Stimulated activated naive CD8-positive, alpha-beta T cell treated with anti-CD3 and anti-CD28 coated beads, Interleukin-15, Interleukin-2, amounts not matched to agents 100 ng/mL and 50 ng/mL, for 24 hours (primary cell): ENCODE measurements around the gene GAS2.

ENCODE experiments used
- H3K27ac Mint-ChIP-seq: one replicate; pipeline ENCODE4 v1.8.0; 2021; ENCODE audit warnings: mild to moderate bottlenecking, mixed read lengths
- H3K27me3 Mint-ChIP-seq: one replicate; pipeline ENCODE4 v1.8.0; 2021; ENCODE audit warnings: mixed read lengths
- H3K36me3 Mint-ChIP-seq: one replicate; pipeline ENCODE4 v1.8.0; 2021; ENCODE audit warnings: low read depth, mixed read lengths
- H3K4me1 Mint-ChIP-seq: one replicate; pipeline ENCODE4 v1.8.0; 2021; ENCODE audit warnings: low read depth, mixed read lengths
- H3K4me3 Mint-ChIP-seq: one replicate; pipeline ENCODE4 v1.8.0; 2021; ENCODE audit warnings: mild to moderate bottlenecking, mixed read lengths
- H3K9me3 Mint-ChIP-seq: one replicate; pipeline ENCODE4 v1.8.0; 2021; ENCODE audit warnings: mixed read lengths

The GAS2 gene

DNA sequence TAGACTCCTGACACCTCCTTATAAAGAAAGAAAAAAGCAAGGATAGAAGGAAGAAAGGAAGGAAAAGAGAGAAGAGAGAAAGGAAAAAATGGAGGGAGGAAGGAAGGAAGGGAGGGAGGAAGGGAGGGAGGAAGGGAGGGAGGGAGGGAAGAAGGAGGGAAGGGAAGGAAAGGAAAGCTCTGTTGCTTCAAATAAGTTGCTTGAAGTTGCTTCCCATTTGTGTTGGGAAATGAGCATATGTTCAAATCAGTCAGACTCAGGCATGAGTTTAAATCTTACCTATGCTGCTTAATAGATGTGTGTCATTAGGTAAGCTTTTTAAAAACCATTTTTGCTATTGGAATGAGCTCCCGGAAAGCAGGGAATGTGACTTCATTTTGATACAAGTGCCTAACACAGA lies 6.6 kb upstream of the GAS2 start:
- no peaks in the 10 kb centered on the region for H3K36me3 Mint-ChIP-seq
- H3K4me1 Mint-ChIP-seq = peaks cover 16% of the 10 kb centered on the region
- no peak overlapping the region for H3K4me3 Mint-ChIP-seq
- no peak overlapping the region for H3K27ac Mint-ChIP-seq
- H3K9me3 Mint-ChIP-seq = no peaks in the 10 kb centered on the region
- H3K27me3 Mint-ChIP-seq = peaks cover 5% of the 10 kb centered on the region

DNA sequence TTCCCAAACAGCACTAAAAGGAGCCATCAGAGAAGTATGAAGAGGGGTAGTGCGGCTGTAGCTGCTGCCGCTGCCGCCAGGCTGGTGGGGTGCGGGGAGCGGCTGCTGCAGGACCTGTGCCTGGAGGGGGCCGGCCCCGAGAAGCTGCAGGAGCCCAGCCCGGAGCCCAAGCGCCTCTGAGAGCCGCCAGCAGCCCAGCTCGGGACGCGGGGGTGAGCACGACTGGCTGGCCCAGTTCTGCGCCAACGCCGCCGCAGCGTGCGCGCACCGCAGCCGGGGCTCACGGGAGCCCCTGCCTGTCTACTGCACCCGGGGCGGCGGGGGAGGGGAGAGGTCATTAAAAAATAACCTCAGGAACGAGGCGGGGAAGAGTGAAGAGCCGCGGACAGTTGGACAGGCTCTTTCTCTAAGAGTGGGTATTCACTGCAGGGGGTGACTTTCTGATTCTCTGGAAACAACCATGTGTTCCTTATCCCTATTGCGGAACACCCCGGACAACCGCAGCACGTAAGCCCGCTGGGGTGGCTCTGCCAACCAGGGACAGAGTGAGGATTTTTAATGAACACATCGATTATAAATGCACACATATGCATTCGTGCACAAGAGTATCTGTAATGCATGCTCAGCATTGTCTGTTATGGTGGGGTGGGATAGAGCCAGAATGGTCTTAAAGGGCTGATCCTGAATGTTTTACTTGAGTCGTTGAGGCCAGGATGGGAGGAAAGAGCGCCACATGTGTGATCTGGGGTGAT lies 453 bp downstream of the GAS2 start:
- peak overlapping the region; percentile 82 for H3K4me3 Mint-ChIP-seq
- H3K4me1 Mint-ChIP-seq = peaks cover 22% of the 10 kb centered on the region
- H3K27ac Mint-ChIP-seq = no peak overlapping the region
- no peaks in the 10 kb centered on the region for H3K9me3 Mint-ChIP-seq
- H3K27me3 Mint-ChIP-seq = peaks cover 67% of the 10 kb centered on the region
- H3K36me3 Mint-ChIP-seq = no peaks in the 10 kb centered on the region

DNA sequence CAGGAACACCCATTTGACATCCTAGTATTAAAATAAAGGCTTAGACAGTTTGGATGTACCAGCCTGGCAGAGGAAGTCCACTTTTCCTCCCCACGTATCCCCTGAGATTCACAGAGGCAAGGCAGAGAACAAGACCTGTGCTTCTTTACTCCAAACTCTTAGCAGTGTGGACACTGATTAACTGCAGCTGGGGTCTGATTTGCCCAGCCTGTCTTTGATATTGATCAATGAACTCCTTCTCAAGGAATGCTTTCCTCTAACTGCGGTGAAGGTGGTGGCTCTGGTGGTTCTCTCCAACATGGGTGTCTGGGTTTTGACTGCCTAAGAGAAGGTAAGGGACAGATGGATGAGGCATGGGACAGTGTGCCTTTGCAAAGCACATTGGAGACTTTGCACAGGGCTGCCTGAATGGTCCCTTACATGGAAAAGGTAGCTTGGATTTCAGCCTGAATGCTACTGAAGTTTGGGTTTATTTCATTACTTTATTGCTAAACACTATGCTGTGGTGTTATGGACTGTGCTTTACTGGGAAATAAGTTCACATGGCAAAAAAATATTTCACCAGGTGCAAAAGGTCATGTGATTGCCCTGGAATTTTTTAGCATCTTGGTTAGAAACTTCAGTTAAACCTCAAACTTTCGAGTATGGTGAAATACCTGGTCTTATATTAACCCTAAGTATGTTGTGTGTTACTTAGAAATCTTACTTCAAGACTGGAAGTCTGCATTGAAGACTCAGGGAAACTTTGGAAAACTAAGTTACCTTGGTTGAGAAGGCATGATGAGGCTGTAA lies 1.8 kb downstream of the GAS2 start:
- no peaks in the 10 kb centered on the region for H3K36me3 Mint-ChIP-seq
- H3K9me3 Mint-ChIP-seq = no peaks in the 10 kb centered on the region
- H3K4me1 Mint-ChIP-seq = peaks cover 22% of the 10 kb centered on the region
- H3K27me3 Mint-ChIP-seq = peaks cover 76% of the 10 kb centered on the region
- no peak overlapping the region for H3K4me3 Mint-ChIP-seq
- no peak overlapping the region for H3K27ac Mint-ChIP-seq

DNA sequence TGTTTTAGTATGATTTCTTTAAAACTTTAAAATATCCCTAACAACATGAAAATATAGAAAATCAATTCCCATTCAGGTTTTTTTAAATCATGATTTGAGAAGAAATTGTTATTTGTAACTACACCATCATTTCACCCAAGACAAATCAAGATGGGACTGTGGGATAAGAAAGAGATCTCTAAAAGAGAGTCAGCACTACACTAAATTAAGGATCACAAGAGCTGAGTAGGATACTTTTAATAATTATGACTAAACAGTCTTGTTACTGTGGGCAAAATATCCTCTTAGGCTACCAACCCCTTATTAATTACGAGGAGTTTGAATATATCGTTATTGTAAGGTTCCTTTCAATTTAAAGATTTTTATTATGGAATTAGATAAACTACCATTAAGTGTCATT lies 3.0 kb downstream of the GAS2 start:
- Mint-ChIP-seq H3K9me3 (no peaks in the 10 kb centered on the region), H3K27me3 (peaks cover 75% of the 10 kb centered on the region), H3K4me3 (no peak overlapping the region), H3K4me1 (peaks cover 22% of the 10 kb centered on the region), H3K27ac (no peak overlapping the region), H3K36me3 (no peaks in the 10 kb centered on the region)

DNA sequence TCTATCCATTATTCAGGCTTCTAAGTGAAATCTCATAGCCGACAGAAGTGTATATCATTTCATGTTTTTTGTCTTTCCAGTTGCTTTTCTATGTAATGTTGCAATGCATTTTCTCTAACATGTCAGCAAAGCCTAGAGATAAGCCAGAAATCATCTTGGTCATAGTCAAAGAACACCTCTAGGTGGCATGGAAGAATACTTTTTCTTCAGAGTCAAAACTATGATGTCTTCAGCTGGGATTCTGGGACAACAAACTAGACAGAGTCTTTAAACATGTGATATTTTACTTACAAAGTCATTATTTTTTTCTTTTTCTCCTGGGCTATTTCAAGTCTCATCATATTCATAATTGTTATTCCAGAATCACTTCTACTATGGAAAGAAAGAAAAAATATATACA lies 4.4 kb downstream of the GAS2 start:
- Mint-ChIP-seq H3K27me3 (peaks cover 62% of the 10 kb centered on the region), H3K4me3 (no peak overlapping the region), H3K36me3 (no peaks in the 10 kb centered on the region), H3K4me1 (peaks cover 22% of the 10 kb centered on the region), H3K27ac (no peak overlapping the region), H3K9me3 (no peaks in the 10 kb centered on the region)

DNA sequence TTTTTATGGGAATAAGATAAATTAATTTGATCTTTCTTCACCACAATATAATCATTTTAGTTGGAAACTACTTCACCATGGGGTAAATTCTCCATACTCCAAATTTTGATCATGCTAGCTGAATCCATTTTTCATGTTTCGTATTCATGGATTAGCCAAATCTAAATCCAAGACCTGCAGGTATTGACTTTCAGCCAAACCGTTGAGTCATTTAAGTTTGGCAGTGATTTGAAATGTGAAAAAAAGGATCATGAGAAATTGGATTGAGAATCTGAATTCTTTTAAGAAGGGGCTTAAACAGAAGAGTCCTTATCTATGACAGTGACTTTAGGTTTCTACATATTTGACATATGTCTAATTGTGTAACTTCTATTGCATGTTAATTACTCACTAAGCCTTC lies 5.3 kb downstream of the GAS2 start:
- H3K27ac Mint-ChIP-seq = no peak overlapping the region

DNA sequence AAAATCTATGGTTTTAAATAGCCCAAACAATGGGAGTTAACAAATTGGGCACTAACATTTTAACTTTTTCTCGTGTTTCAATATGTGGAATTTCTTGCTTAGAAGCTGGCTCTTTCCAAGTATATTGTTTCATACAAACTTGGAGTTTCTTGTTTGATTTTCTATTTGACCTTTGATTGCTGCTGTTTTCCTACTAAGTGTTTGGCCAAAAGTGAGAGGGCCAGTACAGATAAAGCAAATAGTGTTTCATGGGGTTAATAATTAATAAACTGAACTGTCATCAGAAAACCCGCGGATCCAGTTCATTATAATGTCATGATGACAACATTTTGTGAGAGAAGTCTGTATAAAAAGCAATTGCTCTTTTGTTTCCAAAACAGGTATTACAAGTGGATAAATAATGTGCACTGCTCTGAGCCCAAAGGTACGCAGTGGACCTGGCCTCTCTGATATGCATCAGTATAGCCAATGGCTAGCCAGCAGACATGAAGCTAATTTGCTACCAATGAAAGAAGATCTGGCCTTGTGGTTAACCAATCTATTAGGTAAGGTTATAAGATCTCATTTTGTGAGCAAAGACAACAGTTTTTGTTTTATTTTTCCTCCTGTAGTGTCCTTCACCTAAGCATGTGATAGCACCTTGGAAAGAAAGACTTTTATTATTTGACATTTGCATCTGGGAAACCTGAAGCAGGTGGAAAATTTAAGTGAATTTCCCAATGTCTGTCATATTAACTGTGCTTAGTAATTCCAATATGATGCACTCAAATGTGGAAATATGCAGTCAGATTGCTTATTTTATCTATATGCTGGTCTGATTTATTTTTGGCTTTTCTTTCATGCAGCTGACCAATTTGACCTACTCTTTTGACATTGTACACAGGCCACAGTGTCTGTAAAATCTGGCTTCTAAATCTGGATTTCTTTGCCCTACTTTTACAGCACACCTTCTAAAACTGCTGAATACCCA lies 8.3 kb downstream of the GAS2 start:
- no peak overlapping the region for H3K27ac Mint-ChIP-seq
- no peaks in the 10 kb centered on the region for H3K9me3 Mint-ChIP-seq
- H3K4me3 Mint-ChIP-seq = no peak overlapping the region
- H3K4me1 Mint-ChIP-seq = no peaks in the 10 kb centered on the region
- no peaks in the 10 kb centered on the region for H3K36me3 Mint-ChIP-seq
- H3K27me3 Mint-ChIP-seq = peaks cover 37% of the 10 kb centered on the region

More for the DNA sequence above, 5.3 kb downstream of the GAS2 start:
- Mint-ChIP-seq H3K36me3 (no peaks in the 10 kb centered on the region), H3K4me1 (peaks cover 14% of the 10 kb centered on the region), H3K27me3 (peaks cover 54% of the 10 kb centered on the region), H3K9me3 (no peaks in the 10 kb centered on the region), H3K4me3 (no peak overlapping the region)

DNA sequence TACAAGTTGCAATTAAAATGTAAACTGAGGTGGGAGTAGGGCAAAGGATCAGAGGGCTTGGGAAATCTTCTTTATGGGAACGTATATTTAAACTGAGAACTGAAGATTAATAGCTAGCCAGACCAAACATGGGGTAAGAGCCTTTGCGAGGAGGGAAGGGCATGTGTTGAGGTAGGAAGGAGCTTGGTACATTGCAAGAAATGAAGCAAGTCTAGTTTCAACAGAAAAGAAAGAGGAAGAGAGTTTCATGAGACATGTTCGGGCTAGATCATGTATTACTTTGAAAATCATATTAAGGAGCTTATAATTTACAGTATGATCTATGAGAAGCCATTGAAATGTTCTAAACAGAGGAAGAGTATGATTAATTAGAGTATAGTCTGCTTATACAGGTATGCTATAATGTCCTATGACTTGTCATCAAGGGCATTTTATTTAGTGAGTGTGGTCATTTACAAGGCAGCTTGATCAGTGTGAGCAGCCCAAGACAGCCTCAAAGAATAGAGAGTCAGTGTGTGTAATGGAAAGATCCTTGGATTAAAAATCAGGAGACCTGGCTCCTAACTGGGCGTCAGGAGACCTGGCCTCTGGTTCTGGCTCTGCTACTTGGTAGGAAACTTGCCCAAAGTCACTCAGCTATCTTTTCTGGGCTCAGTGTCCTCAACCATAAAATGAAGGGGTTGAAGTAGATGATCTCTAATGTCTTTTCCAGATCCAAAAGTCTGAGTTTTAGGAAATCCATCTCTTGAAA lies 10.9 kb downstream of the GAS2 start:
- Mint-ChIP-seq H3K4me1 (no peaks in the 10 kb centered on the region), H3K9me3 (no peaks in the 10 kb centered on the region), H3K36me3 (no peaks in the 10 kb centered on the region), H3K4me3 (no peak overlapping the region), H3K27me3 (peaks cover 13% of the 10 kb centered on the region), H3K27ac (no peak overlapping the region)

DNA sequence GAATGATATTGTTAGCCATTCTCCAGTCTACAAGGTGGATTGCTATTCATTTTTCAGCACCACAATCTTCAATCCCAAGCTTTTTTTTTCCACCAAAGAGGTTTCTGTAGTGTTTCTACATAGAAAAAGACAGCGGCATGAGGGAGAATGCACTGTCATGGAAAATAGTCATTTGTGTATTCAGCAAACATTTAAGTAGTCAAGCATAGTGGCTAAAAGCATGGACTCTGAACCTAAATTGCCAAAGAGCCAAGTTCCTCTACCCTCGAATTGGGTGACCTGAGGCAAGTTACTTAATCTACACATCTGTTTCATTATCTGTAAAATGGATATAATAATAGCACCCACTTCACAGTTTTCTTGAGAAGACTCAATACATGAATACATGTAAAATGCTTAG lies 14.2 kb downstream of the GAS2 start:
- Mint-ChIP-seq H3K36me3 (no peaks in the 10 kb centered on the region), H3K4me3 (no peak overlapping the region), H3K9me3 (no peaks in the 10 kb centered on the region), H3K27me3 (peaks cover 8% of the 10 kb centered on the region), H3K27ac (no peak overlapping the region), H3K4me1 (no peaks in the 10 kb centered on the region)

DNA sequence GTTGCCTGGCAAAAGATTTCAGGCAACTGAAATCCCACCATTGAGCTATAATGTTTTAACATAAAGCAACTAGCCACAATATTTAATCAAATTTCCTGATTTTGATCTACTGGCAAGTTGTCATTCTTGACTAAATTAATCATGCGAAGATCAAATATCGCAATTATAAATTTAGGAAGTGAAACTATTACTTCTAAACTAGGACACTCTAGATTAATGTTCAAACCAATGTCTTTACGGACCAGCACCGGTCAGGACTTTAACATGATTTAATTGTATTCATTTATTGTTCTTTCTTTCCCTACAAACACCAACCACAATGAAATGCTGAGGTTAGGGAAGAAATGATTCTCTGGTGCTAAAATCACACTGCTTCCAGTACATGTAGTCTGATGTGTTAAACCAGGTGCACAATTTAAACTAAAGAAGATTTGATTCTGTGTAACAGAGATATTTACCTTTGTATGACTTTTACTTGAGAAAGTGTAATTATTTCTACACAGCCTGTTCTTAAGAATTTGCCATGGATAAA lies 14.9 kb downstream of the GAS2 start:
- Mint-ChIP-seq H3K36me3 (no peaks in the 10 kb centered on the region), H3K27me3 (peaks cover 8% of the 10 kb centered on the region), H3K4me1 (no peaks in the 10 kb centered on the region), H3K27ac (no peak overlapping the region), H3K4me3 (no peak overlapping the region), H3K9me3 (no peaks in the 10 kb centered on the region)

DNA sequence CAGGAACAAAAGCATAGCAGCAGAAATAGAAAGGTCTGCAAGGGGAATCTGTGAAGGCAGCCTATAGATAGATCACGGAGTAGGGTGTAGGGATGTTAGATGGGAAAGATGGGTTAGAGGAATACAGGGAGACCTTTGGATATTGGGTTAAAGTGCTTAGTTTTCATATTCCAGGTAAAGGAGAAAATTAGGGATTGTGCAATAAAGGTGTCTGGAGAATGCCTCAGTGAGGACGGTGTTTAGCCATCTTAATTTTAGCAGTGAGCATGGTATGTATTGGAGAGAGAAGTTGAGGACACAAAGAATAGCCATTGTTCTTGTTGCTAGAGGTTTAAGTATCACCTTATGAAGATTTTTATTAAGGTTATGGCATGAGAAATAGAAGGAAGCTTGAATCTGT lies 17.7 kb downstream of the GAS2 start:
- Mint-ChIP-seq H3K36me3 (no peaks in the 10 kb centered on the region), H3K27me3 (peaks cover 2% of the 10 kb centered on the region), H3K4me1 (no peaks in the 10 kb centered on the region), H3K9me3 (no peaks in the 10 kb centered on the region), H3K27ac (no peak overlapping the region), H3K4me3 (no peak overlapping the region)

DNA sequence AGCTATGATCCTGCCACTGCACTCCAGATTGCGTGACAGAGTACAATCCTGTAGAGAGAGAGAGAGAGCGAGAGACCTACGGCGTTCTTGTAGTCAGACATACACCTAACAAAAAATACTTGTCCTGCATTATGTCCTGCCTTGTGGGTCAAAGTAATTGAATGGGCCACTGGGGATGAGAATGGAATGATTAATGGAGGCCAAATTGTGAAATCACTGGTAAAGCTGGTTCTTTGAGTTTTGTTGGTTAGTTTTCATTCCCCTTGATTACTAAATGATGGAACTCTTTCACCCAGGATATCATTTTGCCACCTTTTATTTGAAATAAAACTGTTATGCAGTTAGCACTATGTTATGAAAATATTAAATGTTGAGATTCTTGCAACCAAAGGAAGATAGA lies 18.7 kb downstream of the GAS2 start:
- Mint-ChIP-seq H3K36me3 (no peaks in the 10 kb centered on the region), H3K4me3 (no peak overlapping the region), H3K27me3 (no peaks in the 10 kb centered on the region), H3K4me1 (peaks cover under 1% of the 10 kb centered on the region), H3K27ac (no peak overlapping the region), H3K9me3 (no peaks in the 10 kb centered on the region)

DNA sequence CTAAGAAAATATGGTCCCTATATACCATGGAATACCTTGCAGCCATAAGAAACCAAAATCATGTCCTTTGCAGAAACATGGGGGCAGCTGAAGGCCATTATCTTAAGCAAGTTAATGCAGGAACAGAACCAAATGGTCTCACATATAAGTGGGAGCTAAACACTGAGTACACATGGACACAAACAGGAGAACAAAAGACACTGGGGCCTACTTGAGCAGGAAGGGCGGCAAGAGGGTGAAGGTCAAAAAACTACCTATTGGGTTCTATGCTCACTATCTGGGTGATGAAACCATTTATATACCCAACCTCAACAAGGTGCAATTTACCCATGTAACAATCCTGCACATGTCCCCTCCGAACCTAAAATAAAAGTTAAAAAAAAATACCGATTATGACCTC lies 22.5 kb downstream of the GAS2 start:
- Mint-ChIP-seq H3K4me1 (peaks cover 13% of the 10 kb centered on the region), H3K9me3 (no peaks in the 10 kb centered on the region), H3K27ac (no peak overlapping the region), H3K4me3 (no peak overlapping the region), H3K36me3 (no peaks in the 10 kb centered on the region), H3K27me3 (no peaks in the 10 kb centered on the region)

DNA sequence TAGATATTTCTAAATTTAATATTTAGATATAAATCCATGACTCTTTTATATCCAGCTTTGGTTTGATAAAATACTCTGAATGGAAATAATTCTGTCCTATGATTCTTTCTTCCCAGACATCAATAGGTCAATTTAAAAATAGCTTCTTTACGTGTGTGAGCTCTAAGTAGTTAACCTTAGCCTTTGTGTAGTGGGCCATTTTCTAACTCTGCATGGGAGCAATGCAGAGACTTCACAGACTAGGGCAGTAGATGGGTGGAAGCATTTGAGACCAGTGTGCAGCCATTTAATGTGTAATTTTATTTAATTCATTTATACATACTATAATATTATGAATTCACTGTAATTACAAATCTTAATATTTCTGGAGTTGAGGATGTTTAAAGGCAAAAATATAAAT lies 23.8 kb downstream of the GAS2 start:
- H3K27ac Mint-ChIP-seq = no peak overlapping the region

More for the DNA sequence above, 23.8 kb downstream of the GAS2 start:
- H3K4me1 Mint-ChIP-seq = peaks cover 13% of the 10 kb centered on the region
- H3K9me3 Mint-ChIP-seq = no peaks in the 10 kb centered on the region
- H3K4me3 Mint-ChIP-seq = no peak overlapping the region
- H3K36me3 Mint-ChIP-seq = no peaks in the 10 kb centered on the region
- H3K27me3 Mint-ChIP-seq = no peaks in the 10 kb centered on the region
